GM12878 (cell line): Measurements from ENCODE around the gene RAD9A. TPM values are rescaled to one million over a fixed set of nuclear protein-coding genes. Genes with fewer than 3 reads are reported as not detected.

Experiments used
- ATAC-seq: fragments of 200-7000 bp; cut with Tn5 transposase; 3 replicates; pipeline ENCODE4 v1.9.1; 2020; ENCODE audit warnings: mild to moderate bottlenecking, moderate library complexity
- BruUV-seq: library from RNA; stranded (reverse); fragments of 400-500 nt; replicated peaks from 2 replicates; lab custom pipeline; 2021; lab: Mats Ljungman, UMichigan
- CTCF ChIA-PET: fragments of 300-600 bp; sonication (Branson Sonifier 250); formaldehyde crosslinking; extraction: SDS; loops from one replicate; lab custom pipeline; 2021; ENCODE audit warnings: inconsistent platforms; lab: Yijun Ruan, JAX
- POLR2A ChIA-PET: fragments of 350-600 bp; formaldehyde crosslinking; extraction: SDS; loops from one replicate; lab custom pipeline; 2021; ENCODE audit warnings: inconsistent platforms; lab: Charles Lee
- RAD21 ChIA-PET: fragments of 300-600 bp; sonication (Branson Sonifier 250); formaldehyde crosslinking; loops from one replicate; lab custom pipeline; 2023; ENCODE audit warnings: antibody characterized with exemption; ENCODE audit not compliant: unreplicated experiment; lab: Charles Lee
- SMC1A ChIA-PET: fragments of 300-600 bp; sonication (Branson Sonifier 250); formaldehyde crosslinking; loops from one replicate; lab custom pipeline; 2023; ENCODE audit not compliant: unreplicated experiment, uncharacterized antibody; lab: Charles Lee
- DNase-seq: peaks from one replicate; pipeline ENCODE4 v3.0.0-alpha.2; 2011; ENCODE audit warnings: low read depth, low spot score
- FAIRE-seq: peaks from 3 replicates; lab custom pipeline; 2011; peaks lifted over from hg19 to GRCh38; lab: Jason Lieb, UNC
- H2AFZ ChIP-seq: 2 replicates; pipeline ENCODE4 v1.6.0; 2011; ENCODE audit warnings: low read depth, low read length, control low read depth; ENCODE audit not compliant: control insufficient read depth
- H3K27ac ChIP-seq: 2 replicates; pipeline ENCODE4 v1.5.1; 2011; ENCODE audit warnings: control low read depth; ENCODE audit not compliant: control insufficient read depth, insufficient read depth
- H3K27me3 ChIP-seq, 2 experiments: replicated peaks in 1 of 2; 2 replicates each; pipeline versions ENCODE4 v1.6.0 to v1.6.1; 2011; ENCODE audit warnings: low read length in 1 of 2; ENCODE audit not compliant: control insufficient read depth in 2 of 2, insufficient read depth in 2 of 2
- H3K36me3 ChIP-seq, 2 experiments: 2 replicates each; pipeline ENCODE4 v1.5.1; 2011; ENCODE audit warnings: low read length in 1 of 2; ENCODE audit not compliant: control insufficient read depth in 2 of 2, insufficient read depth in 2 of 2
- H3K4me1 ChIP-seq: 2 replicates; pipeline ENCODE4 v1.6.1; 2011; ENCODE audit warnings: mild to moderate bottlenecking, low read length, moderate library complexity, mixed read lengths; ENCODE audit not compliant: control insufficient read depth, insufficient read depth
- H3K4me2 ChIP-seq: 2 replicates; pipeline ENCODE4 v1.6.0; 2011; ENCODE audit warnings: control low read depth; ENCODE audit not compliant: control insufficient read depth, insufficient read depth
- H3K4me3 ChIP-seq: fragments of 200-600 bp; sonication (generic); 2 replicates; pipeline ENCODE4 v1.5.1; 2016
- H3K79me2 ChIP-seq: 2 replicates; pipeline ENCODE4 v1.6.0; 2011; ENCODE audit warnings: low read length; ENCODE audit not compliant: control insufficient read depth, insufficient read depth
- H3K9ac ChIP-seq: 2 replicates; pipeline ENCODE4 v1.8.0; 2011; ENCODE audit warnings: low read length, control low read depth, mixed read lengths; ENCODE audit not compliant: control insufficient read depth, insufficient read depth
- H3K9me3 ChIP-seq: replicated peaks from 3 replicates; pipeline ENCODE4 v1.5.1; 2011; ENCODE audit warnings: mild to moderate bottlenecking, low read length; ENCODE audit not compliant: control insufficient read depth, insufficient read depth
- H4K20me1 ChIP-seq: 2 replicates; pipeline ENCODE4 v1.6.0; 2011; ENCODE audit not compliant: control insufficient read depth, insufficient read depth
- E4F1 ChIP-seq: fragments of 450-650 bp; IDR thresholded peaks from 2 replicates; pipeline ENCODE4 v1.6.1; 2018; ENCODE audit warnings: borderline replicate concordance, mild to moderate bottlenecking; ENCODE audit not compliant: partially characterized antibody
- EED ChIP-seq: sonication (generic); IDR thresholded peaks from 2 replicates; pipeline ENCODE4 v1.6.1; 2016; ENCODE audit warnings: antibody characterized with exemption, low read depth
- IKZF1 ChIP-seq: fragments of 450-650 bp; conservative IDR thresholded peaks from 2 replicates; pipeline ENCODE4 v1.6.1; 2017; ENCODE audit warnings: antibody characterized with exemption, mild to moderate bottlenecking
- MAX ChIP-seq: IDR thresholded peaks from 2 replicates; pipeline ENCODE4 v1.6.1; 2012; ENCODE audit warnings: low read depth, low read length, improper control_type of control experiment
- PAX5 ChIP-seq: IDR thresholded peaks from 2 replicates; pipeline ENCODE4 v1.6.1; 2011; ENCODE audit warnings: low read depth, low read length, borderline replicate concordance
- PKNOX1 ChIP-seq: fragments of 450-650 bp; IDR thresholded peaks from 2 replicates; pipeline ENCODE4 v1.6.1; 2016; ENCODE audit warnings: mild to moderate bottlenecking
- RAD21 ChIP-seq: IDR thresholded peaks from 2 replicates; pipeline ENCODE4 v1.6.1; 2011; ENCODE audit warnings: mild to moderate bottlenecking, low read depth, low read length, moderate library complexity; ENCODE audit not compliant: insufficient read depth
- SKIL ChIP-seq: fragments of 450-650 bp; IDR thresholded peaks from 2 replicates; pipeline ENCODE4 v1.6.1; 2017; ENCODE audit warnings: mild to moderate bottlenecking, low read depth, inconsistent platforms; ENCODE audit not compliant: poor library complexity, severe bottlenecking
- SREBF1 ChIP-seq: IDR thresholded peaks from 2 replicates; pipeline ENCODE4 v1.6.1; 2012; ENCODE audit warnings: mild to moderate bottlenecking, low read length
- ZNF24 ChIP-seq: fragments of 450-650 bp; IDR thresholded peaks from 2 replicates; pipeline ENCODE4 v1.6.1; 2017; ENCODE audit warnings: antibody characterized with exemption, mild to moderate bottlenecking
- ZNF384 ChIP-seq: IDR thresholded peaks from 2 replicates; pipeline ENCODE4 v1.6.1; 2012; ENCODE audit warnings: low read depth, mild to moderate bottlenecking, low read length, improper control_type of control experiment, borderline replicate concordance
- WGBS: methylation state at CpG from one replicate; pipeline ENCODE4 v1.1.6; 2016; ENCODE audit warnings: low lambda C conversion rate; ENCODE audit not compliant: insufficient replicate concordance, insufficient coverage; ENCODE audit errors: missing lambda C conversion rate; 5-methylcytosine and 5-hydroxymethylcytosine counted together
- in situ Hi-C: fragments of 300-500 bp; cut with MboI; formaldehyde crosslinking; loops from 9 replicates; pipeline ENCODE4 v1.14.3; 2018; ENCODE audit warnings: mixed read lengths
- intact Hi-C: fragments of 100-400 bp; cut with micrococcal nuclease; formaldehyde crosslinking; loops from one replicate; pipeline ENCODE4 v1.14.2; 2022; ENCODE audit not compliant: unreplicated experiment
- polyA plus RNA-seq, 11 experiments: library from polyadenylated mRNA; depleted of rRNA in 4 of 11; unstranded in 6 of 11; stranded (reverse) in 5 of 11; fragments of >200 nt; fragmentation: Nextera tagmentation in 4 of 11; fragmentation: Illumina TruSeq in 1 of 11; extraction: Ambion mirVana in 4 of 11; extraction: Trizol in 1 of 11; gene quantifications; 1 replicate in 1 of 11; 2 replicates in 10 of 11; pipeline versions ENCODE4 v1.2.1 to v1.2.3, GENCODE V29; 2011 to 2016; ENCODE audit warnings: inconsistent platforms in 2 of 11, missing spikeins in 2 of 11, low read depth in 1 of 11
- total RNA-seq, 4 experiments: library from RNA; depleted of rRNA in 3 of 4; stranded (reverse); fragments of >200 nt in 3 of 4; fragmentation: Illumina TruSeq in 1 of 4; extraction: Trizol in 1 of 4; gene quantifications; 2 replicates each; pipeline versions ENCODE4 v1.2.1 to v1.2.3, GENCODE V29; 2013 to 2021
- TF ChIP-seq, protein P1 (sequence below): fragments of 150-350 bp; IDR thresholded peaks from 2 replicates; pipeline ENCODE4 v1.6.1; 2016; ENCODE audit warnings: low read depth, low read length

The RAD9A gene
- total and polyA plus RNA-seq, 10 of the 15 experiments (the other 5 are each of a cell fraction or from before 2014, with no cell fraction given), result 1.1 to 36.2 (median 19.8) TPM

DNA sequence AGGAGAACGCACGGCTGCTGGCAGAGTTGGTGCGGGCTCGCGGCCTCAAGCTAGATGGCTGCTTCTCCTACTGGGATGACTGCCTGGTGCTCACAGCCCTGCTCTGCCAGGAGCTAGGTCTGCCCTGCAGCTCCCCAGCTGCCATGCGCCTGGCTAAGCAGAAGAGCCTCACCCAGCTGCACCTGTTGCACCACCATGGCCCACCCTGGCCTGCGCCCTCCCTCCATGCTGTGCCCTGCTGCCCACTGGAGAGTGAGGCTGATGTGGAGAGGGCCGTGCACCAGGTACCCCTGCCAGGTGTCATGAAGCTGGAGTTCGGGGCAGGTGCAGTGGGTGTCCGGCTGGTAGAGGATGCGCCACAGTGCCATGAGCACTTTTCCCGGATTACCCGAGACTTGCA lies 31.7 kb downstream of the RAD9A start (continued):
- TF ChIP-seq, protein P1, sequence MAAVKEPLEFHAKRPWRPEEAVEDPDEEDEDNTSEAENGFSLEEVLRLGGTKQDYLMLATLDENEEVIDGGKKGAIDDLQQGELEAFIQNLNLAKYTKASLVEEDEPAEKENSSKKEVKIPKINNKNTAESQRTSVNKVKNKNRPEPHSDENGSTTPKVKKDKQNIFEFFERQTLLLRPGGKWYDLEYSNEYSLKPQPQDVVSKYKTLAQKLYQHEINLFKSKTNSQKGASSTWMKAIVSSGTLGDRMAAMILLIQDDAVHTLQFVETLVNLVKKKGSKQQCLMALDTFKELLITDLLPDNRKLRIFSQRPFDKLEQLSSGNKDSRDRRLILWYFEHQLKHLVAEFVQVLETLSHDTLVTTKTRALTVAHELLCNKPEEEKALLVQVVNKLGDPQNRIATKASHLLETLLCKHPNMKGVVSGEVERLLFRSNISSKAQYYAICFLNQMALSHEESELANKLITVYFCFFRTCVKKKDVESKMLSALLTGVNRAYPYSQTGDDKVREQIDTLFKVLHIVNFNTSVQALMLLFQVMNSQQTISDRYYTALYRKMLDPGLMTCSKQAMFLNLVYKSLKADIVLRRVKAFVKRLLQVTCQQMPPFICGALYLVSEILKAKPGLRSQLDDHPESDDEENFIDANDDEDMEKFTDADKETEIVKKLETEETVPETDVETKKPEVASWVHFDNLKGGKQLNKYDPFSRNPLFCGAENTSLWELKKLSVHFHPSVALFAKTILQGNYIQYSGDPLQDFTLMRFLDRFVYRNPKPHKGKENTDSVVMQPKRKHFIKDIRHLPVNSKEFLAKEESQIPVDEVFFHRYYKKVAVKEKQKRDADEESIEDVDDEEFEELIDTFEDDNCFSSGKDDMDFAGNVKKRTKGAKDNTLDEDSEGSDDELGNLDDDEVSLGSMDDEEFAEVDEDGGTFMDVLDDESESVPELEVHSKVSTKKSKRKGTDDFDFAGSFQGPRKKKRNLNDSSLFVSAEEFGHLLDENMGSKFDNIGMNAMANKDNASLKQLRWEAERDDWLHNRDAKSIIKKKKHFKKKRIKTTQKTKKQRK, result no peak
- TF ChIP-seq RAD21, result no peak

- SMC1A ChIA-PET, result no interaction called here
- H3K79me2 ChIP-seq, result peaks cover 8% of the 10 kb centered on the region
- DNase-seq (no peak), ATAC-seq (no peak), FAIRE-seq (no peak)
- H3K4me1 ChIP-seq, result peaks cover 2% of the 10 kb centered on the region; the same call in 1 of the 2 replicates
- no peak overlapping the region for H2AFZ ChIP-seq
- H4K20me1 ChIP-seq, result no peaks in the 10 kb centered on the region
- RAD21 ChIA-PET, result interaction anchor here (1.4 kb wide), 1 partner anchor 22 kb away, joined by 3 read pairs; the partner anchor contains the start of gene PPP1CA
- H3K9me3 ChIP-seq, result no peaks in the 10 kb centered on the region
- no peak overlapping the region for H3K4me2 ChIP-seq
- CTCF ChIA-PET, result interaction anchor here (2.0 kb wide), 1 partner anchor 15 kb away, joined by 6 read pairs; no protein-coding TSS in a partner anchor
- no peak overlapping the region for H3K4me3 ChIP-seq
- H3K36me3 ChIP-seq, result no peaks in the 10 kb centered on the region
- POLR2A ChIA-PET, result interaction anchor here (1.3 kb wide), 1 partner anchor 19 kb away, joined by 5 read pairs; no protein-coding TSS in a partner anchor
- 74% methylated on average over 34 of the region's 34 CpGs for WGBS
- intact Hi-C loops (no loop called here), in situ Hi-C loops (no loop called here)
- no peak overlapping the region for H3K27ac ChIP-seq
- BruUV-seq, result no TSS peak
- H3K9ac ChIP-seq, result no peak overlapping the region
- no peaks in the 10 kb centered on the region for H3K27me3 ChIP-seq
- TF ChIP-seq MAX (no peak), EED (no peak), SKIL (no peak), PAX5 (no peak), PKNOX1 (no peak), IKZF1 (no peak), ZNF24 (no peak), SREBF1 (no peak), ZNF384 (no peak), E4F1 (no peak)
Observed at GRCh38 chr11:67423891-67424613, 32.3 kb downstream of the RAD9A start.
